ENCODE measurements around the gene MSI2. TPM values are rescaled to one million over a fixed set of nuclear protein-coding genes. Genes with fewer than 3 reads are reported as not detected.

The MSI2 gene
- total and polyA plus RNA-seq, 2 donors (not counting 3 experiments of a cell fraction or from before 2014, with no cell fraction given): 20.9 to 59.3 TPM

DNA sequence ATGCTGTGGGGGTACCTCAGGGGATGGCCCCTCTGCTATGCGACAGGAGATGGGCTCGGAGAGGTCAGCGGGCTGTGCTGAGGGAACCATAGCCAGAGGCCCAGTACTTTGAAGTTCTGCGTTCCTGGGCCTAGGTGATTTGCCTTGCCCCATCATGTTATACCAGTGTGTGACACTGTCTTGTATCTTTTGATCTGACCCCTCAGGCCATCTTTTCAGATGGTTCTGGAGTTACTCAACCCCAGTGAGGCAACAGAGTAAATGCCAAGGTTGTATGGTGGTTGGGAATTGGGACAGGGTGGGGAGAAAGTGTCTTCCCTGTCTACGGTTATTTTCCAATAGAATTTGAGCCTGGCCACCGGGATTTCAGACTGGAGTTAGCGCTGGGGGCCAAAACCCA, 8.5 kb downstream of the MSI2 start:
- Histone ChIP-seq H3K4me2 (ENCODE audit: insufficient read depth, low read length) (no peak overlapping the region), H3K36me3 (ENCODE audit: control insufficient read depth in 2 of 2, extremely low read depth in 1 of 2, insufficient read depth in 2 of 2, low read length in 2 of 2) (peaks cover 9 to 13% of the 10 kb centered on the region in 2 experiments), H3K4me3 (replicated peaks in 1 of 3; ENCODE audit: insufficient read depth in 1 of 3, low read depth in 1 of 3, low read length in 3 of 3) (no peak overlapping the region), H3K79me2 (ENCODE audit: control insufficient read depth, insufficient read depth, low read length) (no peaks in the 10 kb centered on the region), H3K27me3 (ENCODE audit: control insufficient read depth in 2 of 2, insufficient read depth in 2 of 2, low read length in 2 of 2) (no peaks in the 10 kb centered on the region), H3K9me3 (replicated peaks; ENCODE audit: control insufficient read depth, insufficient read depth, low read length) (no peaks in the 10 kb centered on the region), H3K27ac (ENCODE audit: insufficient read depth, low read depth, low read length) (no peak overlapping the region), H3K4me1 (ENCODE audit: control insufficient read depth, extremely low read depth, insufficient read depth, low read length) (no peaks in the 10 kb centered on the region), H3K9ac (replicated peaks; ENCODE audit: extremely low read depth, insufficient read depth, low read length) (no peak overlapping the region), H3K9me1 (replicated peaks; ENCODE audit: control insufficient read depth, extremely low read depth, insufficient read depth, low read length) (no peaks in the 10 kb centered on the region), H4K20me1 (replicated peaks; ENCODE audit: control insufficient read depth, extremely low read depth, insufficient read depth, low read length) (no peaks in the 10 kb centered on the region), H2AFZ (ENCODE audit: low read depth, low read length) (no peak overlapping the region)
- no peak for FAIRE-seq
- TF ChIP-seq JUN (IDR thresholded peaks at IDR 0.05; ENCODE audit: borderline replicate concordance, insufficient read depth, insufficient read length, low read depth) (no peak), POLR2A (IDR thresholded peaks at IDR 0.05; ENCODE audit: low read depth, low read length) (no peak)
- POLR2A ChIA-PET: no interaction called here
- no peak for DNase-seq (ENCODE audit: low read depth, low spot score)
- BruUV-seq (replicated peaks): no TSS peak
- CTCF ChIA-PET: interaction anchor here (1.6 kb wide), 1 partner anchor 22 kb away, joined by 4 read pairs; no protein-coding TSS in a partner anchor
- intact Hi-C loops (cut with micrococcal nuclease) (no loop called here), dilution Hi-C loops (cut with MboI; ENCODE audit: extremely low pct_ligation_motif_present, low sequenced_read_pairs) (no loop called here)

DNA sequence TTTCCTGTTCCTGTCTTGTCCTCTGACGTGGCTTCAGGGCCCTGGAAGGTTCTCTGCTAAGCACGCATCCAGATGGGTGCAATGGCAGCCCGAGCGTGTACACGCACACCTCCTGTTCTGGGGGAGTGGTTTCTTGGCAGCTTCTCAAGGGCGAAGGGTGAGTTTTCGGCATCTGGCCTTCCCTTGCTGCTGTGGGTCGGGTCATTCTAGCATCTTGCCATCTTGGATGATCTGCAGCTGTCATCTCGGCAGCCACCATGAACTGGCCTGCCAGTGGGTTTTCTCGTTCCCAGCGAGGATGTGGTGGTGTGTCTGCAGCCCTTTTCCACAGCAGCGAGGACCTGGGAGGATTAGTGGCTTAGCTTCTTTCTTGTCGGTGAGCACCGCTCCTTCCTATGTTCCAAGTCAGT, 10.6 kb downstream of the MSI2 start:
- H3K9me1 ChIP-seq (replicated peaks; ENCODE audit: control insufficient read depth, extremely low read depth, insufficient read depth, low read length): no peaks in the 10 kb centered on the region
- no peaks in the 10 kb centered on the region for H3K27me3 ChIP-seq (ENCODE audit: control insufficient read depth in 2 of 2, insufficient read depth in 2 of 2, low read length in 2 of 2)
- DNase-seq (ENCODE audit: low read depth, low spot score): no peak
- intact Hi-C loops (cut with micrococcal nuclease): no loop called here
- no peak overlapping the region for H3K4me3 ChIP-seq (replicated peaks in 1 of 3; ENCODE audit: insufficient read depth in 1 of 3, low read depth in 1 of 3, low read length in 3 of 3)
- CTCF ChIA-PET: interaction anchor here (0.8 to 1.5 kb wide), 2 partner anchors 11 to 28 kb away, joined by 4 to 5 read pairs; no protein-coding TSS in a partner anchor
- TF ChIP-seq GATA2 (IDR thresholded peaks at IDR 0.05; ENCODE audit: insufficient read depth, insufficient read length, low read depth, low read length) (no peak), MYC (IDR thresholded peaks at IDR 0.05; ENCODE audit: low read depth, low read length) (no peak), POLR2AphosphoS5 (IDR thresholded peaks at IDR 0.05; ENCODE audit: insufficient read depth, low read depth, low read length) (no peak), JUN (IDR thresholded peaks at IDR 0.05; ENCODE audit: borderline replicate concordance, insufficient read depth, insufficient read length, low read depth) (no peak), EZH2 (IDR thresholded peaks at IDR 0.05; ENCODE audit: borderline replicate concordance, low read depth, low read length, severe bottlenecking) (no peak), POLR2A (IDR thresholded peaks at IDR 0.05; ENCODE audit: low read depth, low read length) (no peak), FOS (IDR thresholded peaks at IDR 0.05; ENCODE audit: borderline replicate concordance, insufficient read depth, low read length) (no peak)
- TF ChIP-seq, protein P1, sequence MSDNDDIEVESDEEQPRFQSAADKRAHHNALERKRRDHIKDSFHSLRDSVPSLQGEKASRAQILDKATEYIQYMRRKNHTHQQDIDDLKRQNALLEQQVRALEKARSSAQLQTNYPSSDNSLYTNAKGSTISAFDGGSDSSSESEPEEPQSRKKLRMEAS (IDR thresholded peaks at IDR 0.05; ENCODE audit: insufficient read depth, insufficient read length): no peak
- TF ChIP-seq, protein P2, sequence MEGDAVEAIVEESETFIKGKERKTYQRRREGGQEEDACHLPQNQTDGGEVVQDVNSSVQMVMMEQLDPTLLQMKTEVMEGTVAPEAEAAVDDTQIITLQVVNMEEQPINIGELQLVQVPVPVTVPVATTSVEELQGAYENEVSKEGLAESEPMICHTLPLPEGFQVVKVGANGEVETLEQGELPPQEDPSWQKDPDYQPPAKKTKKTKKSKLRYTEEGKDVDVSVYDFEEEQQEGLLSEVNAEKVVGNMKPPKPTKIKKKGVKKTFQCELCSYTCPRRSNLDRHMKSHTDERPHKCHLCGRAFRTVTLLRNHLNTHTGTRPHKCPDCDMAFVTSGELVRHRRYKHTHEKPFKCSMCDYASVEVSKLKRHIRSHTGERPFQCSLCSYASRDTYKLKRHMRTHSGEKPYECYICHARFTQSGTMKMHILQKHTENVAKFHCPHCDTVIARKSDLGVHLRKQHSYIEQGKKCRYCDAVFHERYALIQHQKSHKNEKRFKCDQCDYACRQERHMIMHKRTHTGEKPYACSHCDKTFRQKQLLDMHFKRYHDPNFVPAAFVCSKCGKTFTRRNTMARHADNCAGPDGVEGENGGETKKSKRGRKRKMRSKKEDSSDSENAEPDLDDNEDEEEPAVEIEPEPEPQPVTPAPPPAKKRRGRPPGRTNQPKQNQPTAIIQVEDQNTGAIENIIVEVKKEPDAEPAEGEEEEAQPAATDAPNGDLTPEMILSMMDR (IDR thresholded peaks at IDR 0.05; ENCODE audit: extremely low read depth in 1 of 2, insufficient read depth in 1 of 2, low read depth in 1 of 2, low read length in 2 of 2): no peak
- dilution Hi-C loops (cut with MboI; ENCODE audit: extremely low pct_ligation_motif_present, low sequenced_read_pairs): no loop called here
- H2AFZ ChIP-seq (ENCODE audit: low read depth, low read length): no peak overlapping the region
- H3K9ac ChIP-seq (replicated peaks; ENCODE audit: extremely low read depth, insufficient read depth, low read length): no peak overlapping the region
- H3K4me2 ChIP-seq (ENCODE audit: insufficient read depth, low read length): no peak overlapping the region
- H3K4me1 ChIP-seq (ENCODE audit: control insufficient read depth, extremely low read depth, insufficient read depth, low read length): no peaks in the 10 kb centered on the region
- no TSS peak for BruUV-seq (replicated peaks)
- H3K27ac ChIP-seq (ENCODE audit: insufficient read depth, low read depth, low read length): no peak overlapping the region
- no peaks in the 10 kb centered on the region for H3K79me2 ChIP-seq (ENCODE audit: control insufficient read depth, insufficient read depth, low read length)
- H3K36me3 ChIP-seq (ENCODE audit: control insufficient read depth in 2 of 2, extremely low read depth in 1 of 2, insufficient read depth in 2 of 2, low read length in 2 of 2): peaks cover 10 to 11% of the 10 kb centered on the region in 2 experiments
- FAIRE-seq: no peak
- POLR2A ChIA-PET: no interaction called here
- H4K20me1 ChIP-seq (replicated peaks; ENCODE audit: control insufficient read depth, extremely low read depth, insufficient read depth, low read length): no peaks in the 10 kb centered on the region
- no peaks in the 10 kb centered on the region for H3K9me3 ChIP-seq (replicated peaks; ENCODE audit: control insufficient read depth, insufficient read depth, low read length)

Measured in endothelial cell of umbilical vein (primary cell).